ENCODE results near the gene MAGI1. TPM values are rescaled to one million over a fixed set of nuclear protein-coding genes. Genes with fewer than 3 reads are reported as not detected.
A peak's percentile ranks its signal among the peaks of the same experiment; 100 is the strongest.

Gene MAGI1
- total RNA-seq, 2 donors from 2014 or later, result 37.5 to 51.6 TPM

- 92% methylated on average over 1 of the region's 1 CpG for WGBS
- Histone ChIP-seq H3K27me3 (replicated peaks; ENCODE audit: insufficient read depth) (no peaks in the 10 kb centered on the region), H3K36me3 (no peaks in the 10 kb centered on the region), H3K9me3 (no peaks in the 10 kb centered on the region), H3K27ac (no peak overlapping the region), H3K4me1 (replicated peaks) (no peaks in the 10 kb centered on the region), H3K4me3 (no peak overlapping the region)
- no peak for DNase-seq (ENCODE audit: low spot score)
- TF ChIP-seq, protein P1, sequence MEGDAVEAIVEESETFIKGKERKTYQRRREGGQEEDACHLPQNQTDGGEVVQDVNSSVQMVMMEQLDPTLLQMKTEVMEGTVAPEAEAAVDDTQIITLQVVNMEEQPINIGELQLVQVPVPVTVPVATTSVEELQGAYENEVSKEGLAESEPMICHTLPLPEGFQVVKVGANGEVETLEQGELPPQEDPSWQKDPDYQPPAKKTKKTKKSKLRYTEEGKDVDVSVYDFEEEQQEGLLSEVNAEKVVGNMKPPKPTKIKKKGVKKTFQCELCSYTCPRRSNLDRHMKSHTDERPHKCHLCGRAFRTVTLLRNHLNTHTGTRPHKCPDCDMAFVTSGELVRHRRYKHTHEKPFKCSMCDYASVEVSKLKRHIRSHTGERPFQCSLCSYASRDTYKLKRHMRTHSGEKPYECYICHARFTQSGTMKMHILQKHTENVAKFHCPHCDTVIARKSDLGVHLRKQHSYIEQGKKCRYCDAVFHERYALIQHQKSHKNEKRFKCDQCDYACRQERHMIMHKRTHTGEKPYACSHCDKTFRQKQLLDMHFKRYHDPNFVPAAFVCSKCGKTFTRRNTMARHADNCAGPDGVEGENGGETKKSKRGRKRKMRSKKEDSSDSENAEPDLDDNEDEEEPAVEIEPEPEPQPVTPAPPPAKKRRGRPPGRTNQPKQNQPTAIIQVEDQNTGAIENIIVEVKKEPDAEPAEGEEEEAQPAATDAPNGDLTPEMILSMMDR (IDR thresholded peaks at IDR 0.05), result no peak
- no peak for TF ChIP-seq POLR2A (IDR thresholded peaks at IDR 0.05)
- no peak for TF ChIP-seq POLR2AphosphoS5 (IDR thresholded peaks at IDR 0.05)
- intact Hi-C loops (cut with DNase I), result no loop called here
Measured at GRCh38 chr3:65935724-65936123, 103.0 kb downstream of the MAGI1 start.

GRCh38 chr3:65930648-65931047 is 108.1 kb downstream of the MAGI1 start:
- TF ChIP-seq, protein P1 (IDR thresholded peaks at IDR 0.05), result no peak
- TF ChIP-seq POLR2AphosphoS5 (IDR thresholded peaks at IDR 0.05), result no peak
- no peak for TF ChIP-seq POLR2A (IDR thresholded peaks at IDR 0.05)
- DNase-seq (ENCODE audit: low spot score), result no peak
- intact Hi-C loops (cut with DNase I), result no loop called here
- no peaks in the 10 kb centered on the region for H3K36me3 ChIP-seq
- 94% methylated on average over 6 of the region's 6 CpGs for WGBS
- no peaks in the 10 kb centered on the region for H3K27me3 ChIP-seq (replicated peaks; ENCODE audit: insufficient read depth)
- no peaks in the 10 kb centered on the region for H3K9me3 ChIP-seq
- H3K4me1 ChIP-seq (replicated peaks), result peaks cover under 1% of the 10 kb centered on the region
- H3K4me3 ChIP-seq, result no peak overlapping the region
- no peak overlapping the region for H3K27ac ChIP-seq

DNA sequence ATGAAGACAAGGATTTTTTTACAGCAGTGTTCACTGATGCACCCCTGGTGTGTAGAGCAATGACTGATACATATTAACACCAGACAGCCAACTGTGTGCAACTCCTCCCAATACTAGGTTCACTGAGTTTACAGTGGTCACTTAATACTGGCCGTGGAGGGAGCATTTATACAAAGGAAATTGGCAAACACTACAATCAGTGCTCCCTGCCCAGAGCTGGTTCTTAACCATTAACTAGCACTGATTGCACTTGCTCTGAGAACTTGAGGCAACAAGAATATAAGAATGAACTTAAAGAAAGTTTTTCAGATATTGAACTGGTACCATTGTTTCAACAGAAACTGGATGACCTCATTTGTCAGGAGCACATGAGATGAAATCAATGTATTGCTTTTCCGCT is 110.6 kb downstream of the MAGI1 start:
- no peak overlapping the region for H3K27ac ChIP-seq

DNA sequence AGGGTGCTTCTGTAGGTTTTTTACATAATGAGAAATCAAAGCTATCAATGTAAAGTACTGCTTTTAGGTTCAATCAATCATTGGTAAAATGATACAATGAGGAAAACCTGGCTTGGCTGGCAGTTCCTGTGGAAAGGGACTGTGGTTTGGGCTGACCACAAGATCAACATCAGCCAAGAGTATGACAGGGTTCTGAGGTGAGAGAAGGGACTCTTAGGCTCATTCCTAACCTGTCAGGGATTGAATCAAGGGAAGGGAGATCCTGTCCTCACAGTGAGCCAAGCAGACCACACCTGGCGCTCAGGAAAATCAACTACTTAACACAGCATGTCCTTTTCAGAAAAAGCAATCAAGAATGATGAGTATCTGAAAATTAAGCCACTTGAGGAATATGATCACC is 111.1 kb downstream of the MAGI1 start:
- Histone ChIP-seq H3K4me3 (no peak overlapping the region), H3K27ac (no peak overlapping the region), H3K27me3 (replicated peaks; ENCODE audit: insufficient read depth) (no peaks in the 10 kb centered on the region), H3K4me1 (replicated peaks) (peaks cover 5% of the 10 kb centered on the region), H3K9me3 (no peaks in the 10 kb centered on the region), H3K36me3 (no peaks in the 10 kb centered on the region)
- TF ChIP-seq, protein P1 (IDR thresholded peaks at IDR 0.05), result no peak
- TF ChIP-seq POLR2A (IDR thresholded peaks at IDR 0.05) (no peak), POLR2AphosphoS5 (IDR thresholded peaks at IDR 0.05) (no peak)
- intact Hi-C loops (cut with DNase I), result no loop called here
- no peak for DNase-seq (ENCODE audit: low spot score)
- 88% methylated on average over 1 of the region's 1 CpG for WGBS

More for the DNA sequence above, 110.6 kb downstream of the MAGI1 start:
- Histone ChIP-seq H3K27me3 (replicated peaks; ENCODE audit: insufficient read depth) (no peaks in the 10 kb centered on the region), H3K4me3 (no peak overlapping the region), H3K4me1 (replicated peaks) (peaks cover 5% of the 10 kb centered on the region), H3K36me3 (no peaks in the 10 kb centered on the region), H3K9me3 (no peaks in the 10 kb centered on the region)
- no peak for DNase-seq (ENCODE audit: low spot score)
- WGBS, result 52% methylated on average over 2 of the region's 2 CpGs
- TF ChIP-seq POLR2A (IDR thresholded peaks at IDR 0.05) (no peak), POLR2AphosphoS5 (IDR thresholded peaks at IDR 0.05) (no peak)
- TF ChIP-seq, protein P1 (IDR thresholded peaks at IDR 0.05), result no peak
- intact Hi-C loops (cut with DNase I), result no loop called here

GRCh38 chr3:65925254-65925954 is 113.3 kb downstream of the MAGI1 start:
- Histone ChIP-seq H3K9me3 (no peaks in the 10 kb centered on the region), H3K4me1 (replicated peaks) (peaks cover 5% of the 10 kb centered on the region), H3K36me3 (no peaks in the 10 kb centered on the region), H3K4me3 (no peak overlapping the region), H3K27me3 (replicated peaks; ENCODE audit: insufficient read depth) (no peaks in the 10 kb centered on the region), H3K27ac (peak overlapping the region; percentile 44 to 61)
- 63% methylated on average over 3 of the region's 3 CpGs for WGBS
- no peak for TF ChIP-seq POLR2AphosphoS5 (IDR thresholded peaks at IDR 0.05)
- TF ChIP-seq, protein P1 (IDR thresholded peaks at IDR 0.05), result no peak
- TF ChIP-seq POLR2A (IDR thresholded peaks at IDR 0.05), result no peak
- intact Hi-C loops (cut with DNase I), result no loop called here
- no peak for DNase-seq (ENCODE audit: low spot score)

Data from prostate gland (tissue), 2 donors.